CD4-positive, alpha-beta T cell treated with Interleukin-21 for 1 hour (primary cell): Measurements from ENCODE around the gene NDUFA7.
"Not testable (repeated sequence)": the region's sequence is repeated elsewhere in the genome, so short reads cannot be mapped to it uniquely, and the experiment has no call there.

ENCODE experiments used
- DNase-seq: peaks from one replicate; pipeline ENCODE4 v3.0.0-alpha.2; 2020

Gene NDUFA7

GRCh38 chr19:8318835-8319234, 2.3 kb downstream of the NDUFA7 start:
- not testable (repeated sequence) for DNase-seq

GRCh38 chr19:8316351-8317125, 4.6 kb downstream of the NDUFA7 start:
- no peak for DNase-seq

- DNase-seq, result not testable (repeated sequence)
Observed at GRCh38 chr19:8314981-8315640, 6.1 kb downstream of the NDUFA7 start.

GRCh38 chr19:8311461-8312260, 9.5 kb downstream of the NDUFA7 start:
- no peak for DNase-seq

GRCh38 chr19:8310342-8311055, 10.7 kb downstream of the NDUFA7 start:
- no peak for DNase-seq

DNA sequence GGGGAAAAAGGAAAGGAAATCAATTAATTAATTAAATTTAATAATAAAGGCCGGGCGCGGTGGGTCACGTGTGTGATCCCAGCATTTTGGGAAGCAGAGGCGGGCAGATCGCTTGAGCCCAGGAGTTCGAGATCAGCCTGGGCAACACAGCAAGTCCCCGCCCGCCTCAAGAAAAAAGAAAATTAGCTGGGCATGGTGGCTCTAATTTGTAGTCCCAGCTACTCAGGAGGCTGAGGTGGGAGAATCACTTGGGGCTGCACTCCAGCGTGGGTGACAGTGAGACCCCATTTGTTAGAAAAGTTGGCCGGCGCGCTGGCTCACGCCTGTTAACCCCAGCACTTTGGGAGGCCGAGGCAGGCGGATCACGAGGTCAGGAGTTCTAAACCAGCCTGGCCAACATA, 12.3 kb downstream of the NDUFA7 start:
- no peak for DNase-seq

GRCh38 chr19:8307965-8308866, 13.0 kb downstream of the NDUFA7 start, which contains the start of gene CD320:
TSS of gene CD320 (minus strand) at chr19:8308358. CDS start at chr19:8308290, 68 bp downstream.
- peak; percentile 85 for DNase-seq

DNA sequence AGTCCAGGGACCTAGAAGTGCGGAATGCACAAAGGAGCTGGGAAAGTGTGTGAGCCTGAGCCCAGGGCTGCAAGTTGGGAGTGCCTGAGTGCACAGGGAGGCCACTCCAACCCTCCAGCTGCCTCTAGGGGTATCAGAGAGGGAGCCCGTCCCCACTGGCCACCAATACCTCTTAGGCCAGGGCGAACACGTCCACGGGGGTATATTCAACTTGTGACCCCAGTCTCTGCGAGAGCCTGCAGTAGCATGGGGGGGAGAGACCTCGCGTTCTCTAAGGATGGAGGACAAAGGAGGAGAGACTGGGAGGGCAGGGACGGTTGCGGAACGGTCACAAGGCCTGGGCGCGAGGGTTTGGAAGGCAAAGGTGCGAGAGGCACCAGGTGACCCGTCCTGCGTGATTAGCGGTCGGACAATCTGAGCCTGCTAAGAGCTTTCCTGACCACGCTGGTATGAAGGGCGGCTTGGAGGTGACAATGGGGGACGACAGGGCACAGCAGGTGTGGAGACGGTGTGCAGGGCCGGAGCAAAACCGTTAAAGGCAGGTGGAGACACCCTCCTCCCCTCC, 13.7 kb downstream of the NDUFA7 start:
- no peak for DNase-seq

DNA sequence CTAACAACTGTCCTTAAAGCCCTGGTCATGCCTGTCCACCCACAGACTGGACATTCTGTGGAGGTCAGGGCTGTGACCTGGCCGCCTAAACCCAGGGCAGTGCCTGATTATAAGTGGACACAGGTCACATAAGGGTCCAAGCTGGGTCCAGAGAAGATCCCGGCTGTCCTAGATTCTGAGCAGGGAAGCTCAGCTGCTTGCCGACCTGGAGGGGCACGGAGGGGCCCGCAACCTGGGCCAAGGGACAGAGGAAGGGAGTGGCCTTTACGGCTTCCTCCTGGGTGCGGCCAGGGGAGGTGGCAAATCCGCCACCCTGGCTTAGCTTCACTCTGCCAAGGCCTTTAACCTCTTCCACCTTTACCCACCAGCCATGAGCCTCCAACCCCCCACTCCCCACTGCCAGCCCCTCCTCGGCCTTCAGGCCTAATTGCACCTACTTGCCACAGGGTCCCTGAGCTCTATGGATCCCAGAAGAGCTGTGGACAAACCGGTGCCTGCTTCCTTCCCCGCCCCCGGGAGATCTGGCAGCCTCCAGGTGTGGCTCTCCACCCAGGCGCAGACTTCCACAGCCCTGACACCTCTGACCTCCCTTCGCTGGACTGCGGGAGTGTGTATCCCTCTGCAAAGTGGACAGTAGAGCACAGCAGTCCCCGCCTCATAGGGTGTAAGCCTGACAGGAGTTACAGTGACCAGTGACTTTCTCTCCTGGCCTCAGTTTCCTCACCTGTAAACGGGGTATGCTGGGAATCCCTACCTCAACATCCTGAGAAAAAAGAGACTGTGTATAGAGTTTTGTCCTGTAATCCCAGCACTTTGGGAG, 14.7 kb downstream of the NDUFA7 start:
- DNase-seq, result no peak

GRCh38 chr19:8305798-8306197, 15.4 kb downstream of the NDUFA7 start:
- DNase-seq, result no peak

DNA sequence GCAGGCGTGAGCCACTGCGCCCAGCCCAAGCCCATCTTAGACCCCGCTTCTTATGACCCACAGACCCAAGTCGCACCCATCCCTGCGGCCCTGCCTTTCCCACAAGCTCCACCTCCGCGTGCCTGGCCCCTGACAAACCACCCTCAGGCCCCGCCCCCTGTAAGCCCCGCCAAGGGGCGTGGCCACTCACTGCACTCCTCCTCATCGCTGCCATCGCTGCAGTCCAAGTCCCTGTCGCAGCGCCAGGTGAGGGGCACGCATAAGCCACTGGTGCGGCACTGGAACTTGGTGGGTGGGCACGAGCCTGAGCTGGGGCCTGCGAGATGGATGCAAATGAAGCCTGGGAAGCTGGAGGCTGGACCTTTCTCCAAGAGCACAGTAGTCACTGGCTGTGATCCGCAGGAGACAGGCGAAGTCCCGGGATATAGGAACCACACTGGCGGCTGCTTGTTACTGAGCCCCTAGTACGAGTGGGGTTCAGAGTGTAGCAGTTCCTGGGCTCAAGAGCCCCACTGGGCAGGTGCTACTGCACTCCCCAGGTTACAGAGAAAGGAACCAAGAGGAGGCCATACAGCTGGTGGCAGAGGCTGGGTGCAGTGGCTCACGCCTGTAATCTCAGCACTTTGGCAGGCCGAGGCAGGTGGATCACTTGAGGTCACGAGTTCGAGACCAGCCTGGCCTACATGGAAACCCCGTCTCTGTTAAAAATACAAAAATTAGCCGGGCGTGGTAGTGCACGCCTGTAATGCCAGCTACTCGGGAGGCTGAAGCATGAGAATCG, 16.1 kb downstream of the NDUFA7 start:
- DNase-seq, result peak; percentile 13

GRCh38 chr19:8302734-8303133, 18.4 kb downstream of the NDUFA7 start:
- no peak for DNase-seq

DNA sequence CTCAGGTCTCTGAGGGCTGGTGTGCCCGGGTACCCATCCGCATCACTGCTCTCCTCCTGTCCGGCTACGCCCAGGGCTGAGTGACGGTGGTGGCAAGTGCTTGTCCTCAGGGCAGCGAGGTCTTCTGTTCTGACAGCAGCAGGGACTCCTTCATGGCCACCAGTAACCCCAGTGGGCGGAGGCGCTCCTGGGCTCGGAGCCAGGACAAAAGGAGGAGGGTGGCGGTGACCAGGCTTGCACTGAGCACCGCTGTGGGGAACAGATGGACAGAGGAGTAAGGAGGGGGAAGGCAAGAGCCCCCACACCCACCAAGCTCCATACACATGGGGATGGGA, 18.9 kb downstream of the NDUFA7 start:
- DNase-seq, result no peak

GRCh38 chr19:8291337-8291736, 29.8 kb downstream of the NDUFA7 start:
- DNase-seq, result not testable (repeated sequence)

- DNase-seq, result not testable (repeated sequence)
Observed at GRCh38 chr19:8276508-8276907, 44.7 kb downstream of the NDUFA7 start.

DNA sequence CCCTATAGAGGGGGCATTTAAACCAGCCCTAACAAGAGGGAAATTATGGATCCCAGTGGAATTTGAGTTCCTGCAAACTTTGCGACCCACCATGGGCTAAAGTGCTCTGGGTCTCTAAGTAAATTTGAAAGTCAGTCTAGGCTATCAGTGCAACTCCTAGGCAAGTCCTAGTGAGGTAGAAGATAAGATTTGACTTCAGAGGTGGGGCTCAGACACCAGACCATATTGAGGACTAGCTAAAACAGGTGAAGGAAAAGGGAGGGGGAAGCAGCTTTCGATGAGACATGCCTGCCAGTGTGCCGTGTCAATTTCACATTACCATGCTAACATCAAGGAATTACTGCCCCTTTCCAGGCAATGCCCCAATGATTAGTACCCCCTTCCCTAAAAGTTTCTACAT, 51.5 kb downstream of the NDUFA7 start:
- no peak for DNase-seq

DNA sequence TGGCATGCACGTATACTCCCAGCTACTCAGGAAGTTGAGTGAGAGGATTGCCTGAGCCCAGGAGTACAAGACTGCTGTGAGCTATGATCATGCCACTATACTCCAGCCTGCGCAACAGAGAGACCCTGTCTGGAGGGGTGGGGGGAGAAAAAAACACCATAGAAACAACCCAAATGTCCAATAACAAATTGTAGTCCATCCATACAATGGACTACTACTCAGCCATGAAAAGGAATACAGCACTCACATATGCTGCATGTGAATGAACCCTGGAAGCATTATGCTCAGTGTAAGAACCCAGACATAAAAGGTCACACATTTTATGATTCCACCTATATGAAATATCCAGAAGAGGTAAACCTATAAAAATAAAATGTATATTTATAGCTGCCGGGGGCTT, 55.3 kb downstream of the NDUFA7 start:
- no peak for DNase-seq

DNA sequence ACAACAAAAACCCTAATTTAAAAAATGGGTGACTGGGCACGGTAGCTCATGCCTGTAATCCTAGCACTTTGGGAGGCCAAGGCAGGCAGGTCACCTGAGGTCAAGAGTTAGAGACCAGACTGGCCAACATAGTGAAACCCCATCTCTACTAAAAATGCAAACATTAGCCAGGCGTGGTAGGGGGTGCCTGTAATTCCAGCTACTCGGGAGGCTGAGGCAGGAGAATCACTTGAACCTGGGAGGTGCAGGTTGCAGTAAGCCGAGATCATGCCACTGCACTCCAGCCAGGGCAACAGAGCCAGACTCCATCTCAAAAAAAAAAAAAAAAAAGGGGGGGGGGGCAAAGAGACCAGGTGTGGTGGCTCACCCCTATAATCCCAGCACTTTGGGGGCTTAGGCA, 56.9 kb downstream of the NDUFA7 start:
- DNase-seq, result not testable (repeated sequence)

DNA sequence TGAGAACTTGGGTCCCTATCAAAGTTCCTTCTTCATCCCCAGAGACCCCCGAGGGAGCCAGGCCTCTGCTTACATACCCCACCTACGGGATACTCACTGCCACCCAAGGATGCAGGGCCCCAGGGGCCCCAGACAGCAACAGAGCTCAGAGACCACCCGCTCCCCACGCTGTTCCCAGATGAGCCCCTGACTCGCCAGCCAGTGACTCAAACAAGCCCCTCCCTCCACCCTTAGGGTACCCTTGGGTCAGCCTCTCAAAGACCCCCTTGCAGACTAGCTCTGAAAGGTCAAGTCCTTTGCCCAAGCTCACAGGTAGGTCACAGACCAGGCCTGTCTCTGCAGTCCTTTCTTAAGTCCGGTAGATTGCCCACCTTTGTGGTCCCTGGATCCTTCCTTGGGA, 58.7 kb downstream of the NDUFA7 start:
- DNase-seq, result no peak

DNA sequence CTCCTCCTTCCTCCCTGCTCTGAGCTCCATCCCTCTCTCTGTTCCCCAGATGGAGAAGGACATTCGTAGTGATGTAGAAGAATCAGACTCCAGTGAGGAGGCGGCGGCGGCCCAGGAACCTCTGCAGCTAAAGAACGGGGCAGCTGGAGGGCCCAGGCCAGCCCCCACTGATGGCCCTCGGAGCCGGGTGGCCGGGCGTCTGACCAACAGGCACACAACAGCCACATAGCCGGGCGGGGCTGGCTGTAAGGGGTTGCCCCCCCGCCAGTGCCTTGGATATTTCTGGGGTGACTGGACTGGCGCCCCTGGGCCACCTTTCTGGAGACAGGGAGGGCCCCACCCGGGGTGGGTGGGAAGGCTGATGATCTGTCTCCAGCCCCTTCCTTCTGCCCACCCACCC, 59.3 kb downstream of the NDUFA7 start:
- no peak for DNase-seq
